Measurements from ENCODE around the gene DNAH11. TPM values are rescaled to one million over a fixed set of nuclear protein-coding genes. Genes with fewer than 3 reads are reported as not detected.
"Not testable (repeated sequence)": the region's sequence is repeated elsewhere in the genome, so short reads cannot be mapped to it uniquely, and the experiment has no call there.

The DNAH11 gene
- total RNA-seq, 4 donors from 2014 or later: 0.35 to 19.0 (median 3.2) TPM

DNA sequence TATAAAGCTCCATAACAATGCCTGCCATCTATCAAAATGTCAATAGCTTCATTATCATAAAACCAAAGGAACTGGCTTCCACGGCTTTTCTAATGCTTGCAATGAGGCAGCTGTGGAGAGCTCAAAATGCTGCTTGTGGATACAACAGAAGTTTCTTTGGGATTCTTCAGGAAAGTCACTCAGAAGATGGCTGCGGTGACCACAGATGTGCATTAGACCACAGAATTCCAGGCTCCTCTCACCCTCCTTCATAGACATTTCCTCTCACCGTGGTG, 325.7 kb downstream of the DNAH11 start:
- DNase-seq: no peak
- Histone ChIP-seq H3K27me3 (no peaks in the 10 kb centered on the region), H3K36me3 (no peaks in the 10 kb centered on the region), H3K4me1 (peaks cover 0 to 4% (median 0%) of the 10 kb centered on the region in 4 donors), H3K27ac (no peak overlapping the region), H3K4me3 (no peak overlapping the region), H3K9me3 (no peaks in the 10 kb centered on the region)
- no peak for TF ChIP-seq POLR2A (IDR thresholded peaks at IDR 0.05)
- TF ChIP-seq, protein P1, sequence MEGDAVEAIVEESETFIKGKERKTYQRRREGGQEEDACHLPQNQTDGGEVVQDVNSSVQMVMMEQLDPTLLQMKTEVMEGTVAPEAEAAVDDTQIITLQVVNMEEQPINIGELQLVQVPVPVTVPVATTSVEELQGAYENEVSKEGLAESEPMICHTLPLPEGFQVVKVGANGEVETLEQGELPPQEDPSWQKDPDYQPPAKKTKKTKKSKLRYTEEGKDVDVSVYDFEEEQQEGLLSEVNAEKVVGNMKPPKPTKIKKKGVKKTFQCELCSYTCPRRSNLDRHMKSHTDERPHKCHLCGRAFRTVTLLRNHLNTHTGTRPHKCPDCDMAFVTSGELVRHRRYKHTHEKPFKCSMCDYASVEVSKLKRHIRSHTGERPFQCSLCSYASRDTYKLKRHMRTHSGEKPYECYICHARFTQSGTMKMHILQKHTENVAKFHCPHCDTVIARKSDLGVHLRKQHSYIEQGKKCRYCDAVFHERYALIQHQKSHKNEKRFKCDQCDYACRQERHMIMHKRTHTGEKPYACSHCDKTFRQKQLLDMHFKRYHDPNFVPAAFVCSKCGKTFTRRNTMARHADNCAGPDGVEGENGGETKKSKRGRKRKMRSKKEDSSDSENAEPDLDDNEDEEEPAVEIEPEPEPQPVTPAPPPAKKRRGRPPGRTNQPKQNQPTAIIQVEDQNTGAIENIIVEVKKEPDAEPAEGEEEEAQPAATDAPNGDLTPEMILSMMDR (IDR thresholded peaks at IDR 0.05): no peak

DNA sequence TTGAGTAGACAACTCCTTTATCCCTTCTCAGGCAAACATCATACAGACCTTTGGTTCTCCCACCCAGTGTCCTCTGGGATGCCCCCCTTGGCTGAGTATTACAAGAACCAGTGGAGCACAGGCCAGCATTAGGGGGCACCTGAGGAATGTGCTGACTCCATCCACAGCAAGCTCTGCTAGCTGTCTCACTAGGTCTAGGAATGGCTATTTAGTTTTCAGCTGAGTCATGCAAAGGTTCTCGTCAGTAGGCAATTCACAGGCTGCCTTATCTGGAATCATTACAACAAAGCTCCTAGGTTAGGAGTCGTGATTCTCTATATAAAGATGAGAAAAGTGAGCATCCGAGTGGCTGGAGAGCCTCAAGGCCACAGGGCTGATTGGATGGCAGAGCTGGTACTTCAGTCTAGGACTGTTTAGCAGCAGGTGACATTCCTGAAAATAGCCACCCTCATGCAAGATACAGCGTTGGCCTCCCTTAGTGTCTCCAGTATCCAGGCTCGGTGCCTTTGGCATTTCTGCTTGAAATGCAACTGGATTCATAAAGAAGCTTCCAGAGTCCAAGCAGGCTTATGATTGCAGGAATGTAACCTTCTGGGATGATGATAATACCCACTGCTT, 327.1 kb downstream of the DNAH11 start:
- H3K4me3 ChIP-seq: no peak overlapping the region
- H3K27ac ChIP-seq: no peak overlapping the region
- H3K4me1 ChIP-seq: peaks cover 0 to 4% (median 0%) of the 10 kb centered on the region in 4 donors
- no peak for DNase-seq
- H3K9me3 ChIP-seq: no peaks in the 10 kb centered on the region
- H3K27me3 ChIP-seq: no peaks in the 10 kb centered on the region
- no peaks in the 10 kb centered on the region for H3K36me3 ChIP-seq
- no peak for TF ChIP-seq POLR2A (IDR thresholded peaks at IDR 0.05)
- TF ChIP-seq, protein P1 (IDR thresholded peaks at IDR 0.05): no peak

DNA sequence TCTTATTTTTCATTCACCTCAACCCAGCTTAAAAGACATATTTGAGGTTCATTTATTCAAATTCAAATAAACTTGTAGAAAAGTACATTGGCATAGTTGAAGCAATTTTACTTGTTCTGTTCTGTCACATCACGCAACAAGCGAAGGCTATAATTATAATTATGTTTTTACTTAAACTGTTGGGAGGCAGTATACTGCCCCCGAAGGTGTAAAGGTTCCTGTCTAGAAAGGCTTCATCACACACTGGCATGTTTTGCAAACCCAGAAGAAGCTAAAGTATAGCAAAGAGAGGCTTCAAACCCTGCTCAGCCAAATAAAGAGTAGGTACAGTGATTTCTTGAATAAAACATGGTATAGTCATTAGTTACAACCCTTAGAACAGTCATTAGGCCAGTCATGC, 340.2 kb downstream of the DNAH11 start:
- no peak for DNase-seq
- TF ChIP-seq POLR2A (IDR thresholded peaks at IDR 0.05): no peak
- TF ChIP-seq, protein P1 (IDR thresholded peaks at IDR 0.05): no peak
- H3K9me3 ChIP-seq: no peaks in the 10 kb centered on the region

DNA sequence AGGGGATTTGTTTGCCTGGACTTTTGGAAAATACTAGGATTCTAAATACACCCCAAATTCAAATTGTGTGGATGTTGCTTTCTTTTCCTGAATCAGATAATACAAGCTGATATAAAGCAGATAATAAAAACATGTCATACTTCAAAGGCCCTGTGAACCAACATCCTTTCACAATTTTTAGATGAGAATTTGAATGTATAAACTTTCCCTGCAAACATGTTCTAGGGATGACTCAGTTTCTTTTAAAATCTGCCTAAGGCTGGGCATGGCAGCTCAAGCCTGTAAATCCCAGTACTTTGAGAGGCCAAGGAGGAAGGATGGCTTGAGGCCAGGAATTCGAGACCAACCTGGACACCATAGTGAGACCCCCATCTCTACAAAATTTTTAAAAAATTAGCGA, 340.7 kb downstream of the DNAH11 start:
- H3K27ac ChIP-seq, DNase-seq, H3K9me3 ChIP-seq, H3K4me3 ChIP-seq, H3K36me3 ChIP-seq, H3K27me3 ChIP-seq, H3K4me1 ChIP-seq: not testable (repeated sequence)

More for the DNA sequence above, 340.2 kb downstream of the DNAH11 start:
- H3K27me3 ChIP-seq: no peaks in the 10 kb centered on the region
- no peak overlapping the region for H3K27ac ChIP-seq
- H3K4me3 ChIP-seq: no peak overlapping the region
- H3K4me1 ChIP-seq: no peaks in the 10 kb centered on the region
- H3K36me3 ChIP-seq: no peaks in the 10 kb centered on the region

DNA sequence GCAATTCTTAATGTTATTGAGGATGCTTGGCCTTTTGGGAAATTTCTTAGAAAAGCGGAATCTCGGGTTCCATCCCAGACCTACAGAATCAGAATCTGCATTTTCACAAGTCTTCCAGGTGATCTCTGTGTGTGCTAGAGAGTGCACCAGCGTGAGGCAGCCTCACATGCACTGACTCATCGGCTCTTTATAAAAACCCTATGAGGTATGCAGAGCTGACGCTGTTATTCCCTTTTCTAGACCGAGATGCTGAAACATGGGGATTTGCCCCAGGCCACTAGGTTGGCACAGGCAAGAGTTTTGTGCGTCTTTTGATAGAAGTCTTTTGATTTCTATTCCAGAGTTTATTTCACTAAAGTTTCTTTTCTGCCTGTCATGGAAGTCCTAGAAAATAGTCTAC, 341.7 kb downstream of the DNAH11 start:
- H3K27ac ChIP-seq: no peak overlapping the region
- no peaks in the 10 kb centered on the region for H3K4me1 ChIP-seq
- no peak for TF ChIP-seq POLR2A (IDR thresholded peaks at IDR 0.05)
- TF ChIP-seq, protein P1 (IDR thresholded peaks at IDR 0.05): no peak
- H3K36me3 ChIP-seq: no peaks in the 10 kb centered on the region
- DNase-seq: no peak
- no peak overlapping the region for H3K4me3 ChIP-seq
- no peaks in the 10 kb centered on the region for H3K27me3 ChIP-seq
- no peaks in the 10 kb centered on the region for H3K9me3 ChIP-seq

DNA sequence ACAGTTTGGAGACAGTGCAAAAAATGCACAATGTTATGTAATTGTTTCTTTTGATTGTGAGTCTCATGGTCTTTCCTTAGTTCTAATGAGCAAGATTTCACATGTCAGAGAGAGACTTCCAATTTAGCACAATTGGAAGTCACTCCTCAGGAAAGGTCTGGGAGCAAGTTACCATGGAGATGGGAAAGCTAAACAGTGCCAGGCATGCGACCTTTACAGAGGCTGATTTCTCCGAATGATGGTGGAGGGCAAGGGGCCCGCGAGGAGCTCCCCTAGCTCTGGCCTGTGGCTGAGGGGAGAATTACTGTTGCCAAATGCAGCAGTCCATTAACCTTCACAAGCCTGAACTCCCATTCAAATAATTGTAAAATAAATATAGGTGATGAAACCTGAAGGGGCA, 343.6 kb downstream of the DNAH11 start:
- H3K36me3 ChIP-seq: no peaks in the 10 kb centered on the region
- no peak for TF ChIP-seq POLR2A (IDR thresholded peaks at IDR 0.05)
- TF ChIP-seq, protein P1 (IDR thresholded peaks at IDR 0.05): no peak
- DNase-seq: no peak

More for the DNA sequence above, 343.6 kb downstream of the DNAH11 start:
- Histone ChIP-seq H3K9me3 (no peaks in the 10 kb centered on the region), H3K4me1 (no peaks in the 10 kb centered on the region), H3K27me3 (no peaks in the 10 kb centered on the region), H3K4me3 (no peak overlapping the region), H3K27ac (no peak overlapping the region)
